Inferior parietal cortex (tissue), 1 donor: ENCODE data around the gene PEX3.

ENCODE experiments used
- DNase-seq: peaks from one replicate; pipeline ENCODE4 v3.0.0-alpha.2; 2016; ENCODE audit errors: extremely low spot score

PEX3 gene

GRCh38 chr6:143538374-143538773, 87.8 kb downstream of the PEX3 start:
- no peak for DNase-seq

GRCh38 chr6:143539106-143539505, 88.5 kb downstream of the PEX3 start:
- no peak for DNase-seq

DNA sequence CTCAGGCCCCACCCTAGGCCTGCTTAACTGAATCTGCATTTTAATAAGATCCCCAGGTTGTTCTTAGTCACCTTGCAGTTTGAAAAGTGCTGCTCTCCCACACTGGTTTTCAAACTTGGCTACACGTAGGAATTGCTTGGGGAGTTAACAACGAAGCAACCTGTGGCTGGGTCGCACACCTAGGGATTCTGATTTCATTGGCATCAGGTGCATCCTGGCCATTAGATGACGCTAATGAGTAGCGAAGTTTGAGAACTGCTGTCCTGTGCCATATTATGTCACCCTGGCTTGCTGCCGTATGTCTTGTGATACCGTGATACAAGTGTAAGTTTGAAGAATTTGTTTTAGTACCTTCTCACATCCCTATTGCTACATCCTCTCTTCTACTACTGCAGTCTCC, 89.1 kb downstream of the PEX3 start:
- DNase-seq: no peak

DNA sequence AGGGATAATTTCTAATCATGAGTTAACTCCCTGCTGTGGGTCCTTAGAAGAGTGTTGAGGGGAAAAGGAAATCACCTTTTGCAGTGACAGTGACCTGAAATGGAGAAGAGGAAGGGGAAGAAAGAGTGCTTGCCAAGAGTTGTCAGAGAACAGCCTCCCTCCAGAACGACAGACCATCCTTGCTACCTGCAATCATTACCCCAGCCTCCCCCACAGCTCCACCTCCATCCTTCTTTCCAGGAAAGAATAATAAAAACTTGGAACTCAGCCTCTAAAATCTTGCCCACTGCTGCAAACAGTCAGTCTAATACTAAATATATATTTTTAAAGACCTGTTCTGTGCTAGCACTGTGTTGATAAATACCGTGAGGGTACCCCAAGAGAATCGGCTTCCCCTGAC, 89.6 kb downstream of the PEX3 start:
- DNase-seq: no peak
